ENCODE measurements around the gene PCBP2.

PCBP2 gene

DNA sequence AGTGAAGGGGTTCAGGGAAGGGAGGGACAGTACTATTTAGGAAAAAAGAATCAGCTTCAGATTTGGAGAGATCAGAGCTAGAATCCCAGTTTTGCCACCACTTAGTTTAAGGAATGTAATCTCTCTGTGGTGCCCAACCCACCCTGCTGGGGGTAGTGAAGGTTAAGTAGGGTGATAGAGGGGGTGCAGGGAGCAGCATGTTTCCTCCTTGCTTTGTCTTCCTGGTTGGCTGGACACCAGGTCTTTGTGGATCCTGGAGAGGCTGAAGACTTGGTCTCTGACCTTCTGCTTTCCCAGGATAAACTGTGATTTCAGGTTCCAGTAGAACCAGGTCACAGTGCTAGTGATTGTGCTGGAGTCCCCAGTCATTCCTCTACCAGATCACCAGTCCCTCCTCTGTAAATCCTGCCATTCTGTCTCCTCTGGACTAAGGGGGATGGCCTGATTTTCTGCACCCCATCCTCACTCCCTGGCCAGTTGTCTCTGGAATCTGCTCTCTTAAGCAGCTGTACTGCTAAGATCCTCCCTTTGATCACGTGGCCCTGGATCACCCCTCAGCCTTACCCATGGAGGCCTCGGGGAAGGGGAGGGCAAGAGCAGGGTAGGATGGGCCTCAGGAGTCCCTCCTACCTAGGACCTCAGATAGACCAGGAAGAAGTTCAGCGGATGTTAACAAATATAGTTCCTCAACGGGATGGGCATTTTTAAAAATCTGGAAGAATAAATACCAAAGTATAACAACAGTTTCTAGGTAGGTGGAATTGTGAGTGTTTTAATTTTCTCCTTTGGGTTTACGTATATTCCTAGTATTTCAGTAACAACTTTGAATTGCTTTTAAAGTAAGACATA lies 44.2 kb downstream of the PCBP2 start:
- DNase-seq = no peak

DNA sequence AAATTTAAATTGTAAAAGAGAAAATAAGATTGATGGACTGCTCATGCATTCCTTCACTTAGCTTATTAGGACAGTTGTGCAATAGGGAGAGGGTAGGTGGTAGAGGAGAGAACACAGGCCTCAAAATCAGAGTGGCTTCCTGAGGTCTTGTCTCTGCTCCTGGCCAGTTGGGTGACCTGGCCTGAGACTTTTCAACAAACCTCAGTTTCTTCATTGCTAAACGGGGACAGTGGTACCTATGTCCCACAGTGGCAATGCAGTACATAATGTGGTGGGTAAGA lies 44.8 kb downstream of the PCBP2 start:
- no peak for DNase-seq

DNA sequence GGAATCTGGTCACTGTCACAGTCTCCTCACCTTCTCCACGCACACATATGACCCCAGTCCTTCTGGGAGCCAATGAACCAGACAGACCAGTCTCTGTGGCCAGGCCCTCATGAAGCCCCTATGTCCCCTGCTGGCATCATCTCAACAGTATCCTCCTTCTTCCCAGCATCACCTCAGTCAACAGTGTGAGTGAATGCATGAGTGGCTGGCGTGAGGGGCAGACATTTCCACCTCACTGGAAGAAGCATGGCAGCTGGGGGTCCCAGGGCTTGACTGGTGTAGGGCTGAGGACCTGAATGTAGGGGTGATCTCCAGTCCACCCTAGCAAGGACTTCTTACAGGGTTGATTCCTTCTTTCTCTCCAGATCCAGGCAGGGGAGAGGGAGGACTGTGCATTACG lies 45.6 kb downstream of the PCBP2 start:
- DNase-seq = no peak

DNA sequence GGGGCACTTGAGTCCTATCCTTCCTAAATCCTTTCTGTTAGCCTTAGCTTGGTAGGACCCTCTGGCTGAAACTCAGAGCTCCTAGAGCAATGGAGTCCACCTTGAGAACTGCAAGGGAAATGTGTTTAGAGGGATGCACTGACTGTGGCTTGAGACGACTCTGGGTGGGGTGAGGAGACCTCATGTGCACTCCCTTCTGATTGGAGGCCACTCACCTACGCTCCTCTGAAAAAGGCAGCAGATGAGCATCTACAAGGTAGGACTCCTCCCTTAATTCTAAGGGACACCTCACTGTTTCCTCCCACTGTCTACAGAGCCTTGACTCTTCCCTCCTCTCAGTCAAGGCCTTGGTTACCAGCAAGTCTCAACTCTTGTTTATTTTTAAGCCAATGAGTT lies 46.3 kb downstream of the PCBP2 start:
- DNase-seq = no peak

DNA sequence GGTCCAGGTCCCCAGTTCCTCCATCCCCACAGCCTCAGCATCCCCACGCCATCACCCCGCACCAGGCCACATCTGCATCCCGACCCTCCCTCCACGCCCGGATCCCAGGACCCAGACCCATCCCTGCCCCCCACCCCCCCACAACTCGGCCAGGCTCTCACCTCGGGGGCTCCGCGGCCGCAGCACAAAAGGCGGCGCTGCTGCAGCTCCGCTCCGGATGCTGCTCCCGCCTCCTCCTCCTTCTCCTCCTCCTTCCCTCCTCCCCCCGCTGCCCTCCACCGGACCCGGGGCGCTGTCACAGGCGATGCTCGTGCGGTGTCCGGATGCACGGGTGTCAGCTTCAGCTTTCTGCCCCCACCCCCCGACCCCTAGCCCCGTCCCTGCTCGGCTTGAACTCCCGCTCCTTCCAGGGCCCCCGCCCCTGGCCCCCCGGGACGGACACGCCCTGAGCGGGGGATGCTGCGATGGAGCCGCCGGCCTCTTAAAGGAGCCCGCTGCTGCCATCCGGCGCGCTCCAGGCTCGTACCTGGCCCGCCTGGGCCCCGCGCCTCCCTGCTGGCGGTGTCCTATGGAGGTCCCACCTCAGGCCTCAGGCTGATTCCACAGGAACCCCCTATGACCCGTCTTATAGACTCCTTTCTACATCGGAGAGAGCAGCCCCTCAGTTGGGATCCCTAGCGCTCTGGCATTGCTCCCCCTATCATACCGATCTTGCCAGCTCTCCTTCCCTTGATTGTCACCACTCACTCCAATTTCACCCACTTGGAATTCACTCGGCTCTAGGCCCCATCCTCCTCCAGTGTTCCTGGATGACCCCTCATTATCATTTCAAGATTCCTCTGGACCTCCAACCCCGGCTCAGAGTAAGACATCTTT lies 47.6 kb downstream of the PCBP2 start, which contains the start of gene MAP3K12:
Gene MAP3K12 (minus strand): TSS at position 193 of the 876 bp plus-strand sequence. CDS start 12,067 bp downstream, outside the sequence.
- peak; percentile 73 for DNase-seq

DNA sequence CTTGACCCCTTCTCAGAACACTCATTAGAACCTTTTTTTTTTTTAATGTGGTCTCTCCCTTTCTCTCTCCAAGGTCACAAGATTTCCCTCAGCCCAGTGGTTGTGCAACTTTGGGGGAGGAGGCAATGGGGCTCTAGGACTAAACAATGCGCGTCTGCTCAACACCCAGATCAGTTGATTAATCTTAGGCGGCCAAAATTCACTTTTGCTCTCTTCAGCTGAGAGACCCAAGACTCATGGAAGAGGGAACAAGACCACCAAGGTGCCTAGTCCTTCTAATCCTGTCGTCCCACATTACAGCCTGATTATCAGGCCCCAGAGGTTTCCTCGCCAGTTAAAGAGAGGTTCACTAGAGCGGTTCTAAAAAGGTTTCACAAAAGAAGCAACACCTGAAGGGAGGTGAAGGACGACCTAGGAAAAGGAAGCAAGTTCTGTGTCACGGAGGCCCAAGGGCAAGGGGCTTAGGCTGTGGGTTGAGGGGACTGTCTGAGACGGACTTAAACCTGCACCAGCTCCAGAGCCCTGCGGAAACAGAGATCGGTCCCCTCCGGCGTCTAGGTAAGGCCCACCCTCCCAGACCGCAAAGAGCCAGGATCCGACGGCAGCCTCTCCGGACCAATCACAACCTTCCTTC lies 48.4 kb downstream of the PCBP2 start:
- DNase-seq = no peak

DNA sequence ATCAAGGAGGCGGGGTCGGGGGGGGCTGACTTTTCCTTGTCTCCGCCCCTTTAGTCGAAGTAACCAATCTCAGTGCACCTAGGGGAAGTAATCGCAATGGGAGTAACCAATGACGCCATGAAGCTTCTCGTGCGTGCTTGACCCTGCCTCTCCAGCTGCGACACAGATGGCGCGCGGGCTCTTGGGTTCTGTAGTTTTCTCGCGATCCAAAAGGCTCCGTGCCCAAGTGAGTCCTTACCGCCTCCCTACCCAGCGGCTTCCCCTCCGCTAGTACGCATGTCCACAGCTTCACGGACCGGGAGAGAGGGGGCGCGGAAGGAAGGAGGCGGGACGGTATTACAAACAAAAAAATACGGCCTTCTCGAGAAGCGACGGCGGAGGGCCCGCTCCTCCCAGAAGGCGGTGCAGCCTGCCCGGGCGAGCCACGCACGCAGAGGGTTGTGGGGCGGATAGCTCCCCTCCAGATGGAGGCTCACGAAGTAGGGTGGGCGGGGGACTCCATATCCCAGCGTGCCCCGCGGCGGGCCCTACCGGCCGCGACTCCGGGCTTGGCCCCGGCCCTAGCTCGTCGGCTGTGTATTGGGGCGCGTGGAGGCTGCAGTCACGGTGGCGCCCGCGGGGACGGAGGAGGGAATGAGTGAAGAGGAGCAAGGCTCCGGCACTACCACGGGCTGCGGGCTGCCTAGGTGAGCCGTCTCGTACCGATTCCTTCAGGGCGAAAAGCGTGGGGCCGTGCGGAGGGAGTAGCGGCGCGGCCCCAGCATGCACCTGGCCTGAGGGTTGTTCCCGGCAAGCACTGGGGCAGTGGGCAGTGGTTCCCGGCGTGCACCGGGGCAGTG lies 49.1 kb downstream of the PCBP2 start, which contains the start of gene TARBP2:
Gene TARBP2 (plus strand): TSS at position 508 of the 839 bp plus-strand sequence. CDS start 126 bp downstream, at position 634.
- peak; percentile 99 for DNase-seq

DNA sequence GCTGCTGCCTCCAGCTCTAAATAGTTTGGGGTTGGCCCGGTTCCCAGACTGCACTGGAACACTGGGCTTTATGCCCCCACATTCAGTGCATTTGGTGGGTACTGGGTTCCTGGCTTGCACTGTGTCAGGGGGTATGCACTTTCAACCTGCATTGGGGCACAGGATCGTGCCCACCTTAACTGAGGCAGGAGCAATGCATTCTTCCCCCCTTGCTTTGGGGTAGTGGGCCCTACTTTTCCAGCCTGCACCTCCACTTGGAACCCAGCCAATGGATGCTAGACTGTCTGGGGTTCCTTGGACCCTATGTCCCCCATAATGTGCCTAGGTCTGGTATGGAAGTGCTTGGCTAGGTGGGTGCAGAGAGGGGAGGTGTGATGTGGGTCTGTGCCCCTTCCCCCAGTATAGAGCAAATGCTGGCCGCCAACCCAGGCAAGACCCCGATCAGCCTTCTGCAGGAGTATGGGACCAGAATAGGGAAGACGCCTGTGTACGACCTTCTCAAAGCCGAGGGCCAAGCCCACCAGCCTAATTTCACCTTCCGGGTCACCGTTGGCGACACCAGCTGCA lies 49.8 kb downstream of the PCBP2 start:
- DNase-seq = no peak

DNA sequence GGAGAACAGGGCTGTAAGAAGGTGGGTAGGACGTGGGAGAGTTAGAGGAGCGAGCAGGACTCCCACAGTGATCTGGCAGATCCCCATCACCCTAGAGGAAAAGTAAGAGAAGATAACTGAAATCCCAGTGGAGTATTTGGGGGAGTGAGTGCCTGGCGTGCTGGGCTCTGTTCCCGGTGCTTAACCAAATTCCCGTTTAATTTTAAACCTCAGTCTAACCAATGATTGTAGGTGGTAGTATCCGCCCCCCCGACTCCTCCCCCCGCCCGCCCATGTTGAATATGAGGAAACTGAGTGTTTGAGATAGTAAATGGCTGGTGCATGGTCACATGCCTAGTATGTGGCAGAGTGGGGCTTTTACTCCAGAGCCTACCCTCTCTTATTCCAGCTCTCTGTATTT lies 50.4 kb downstream of the PCBP2 start:
- no peak for DNase-seq

DNA sequence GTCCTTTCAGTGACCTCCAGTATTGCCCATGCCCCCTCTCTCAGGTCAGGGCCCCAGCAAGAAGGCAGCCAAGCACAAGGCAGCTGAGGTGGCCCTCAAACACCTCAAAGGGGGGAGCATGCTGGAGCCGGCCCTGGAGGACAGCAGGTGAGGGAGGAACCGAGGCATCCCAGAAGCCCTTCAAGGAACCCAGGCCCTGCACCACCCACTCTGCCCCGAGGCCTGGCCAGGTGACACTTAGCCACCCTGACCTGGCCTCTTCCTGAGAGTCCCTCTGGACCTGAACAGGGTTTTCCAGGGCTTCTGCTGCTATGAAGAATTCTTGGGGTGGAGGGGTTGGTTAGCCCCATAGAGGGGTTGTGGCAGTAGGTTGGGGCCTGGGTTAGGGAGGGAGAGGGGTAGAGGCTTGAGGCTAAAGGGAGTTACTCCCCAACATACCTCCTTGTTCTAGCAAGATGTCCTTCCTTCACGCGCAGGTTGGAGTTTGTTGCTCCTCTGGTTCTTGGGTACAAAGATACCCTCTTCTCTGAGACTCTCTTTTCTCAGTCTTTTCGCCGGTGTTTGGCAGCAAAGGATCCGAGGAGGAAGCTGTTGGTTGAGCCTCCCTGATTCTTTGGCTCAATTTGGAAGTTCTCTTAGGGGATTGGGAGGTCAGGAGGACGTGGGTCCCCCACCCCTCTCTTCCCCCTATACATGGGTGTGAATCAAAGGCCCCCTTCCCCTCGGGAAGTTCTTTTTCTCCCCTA lies 51.3 kb downstream of the PCBP2 start:
- no peak for DNase-seq

DNA sequence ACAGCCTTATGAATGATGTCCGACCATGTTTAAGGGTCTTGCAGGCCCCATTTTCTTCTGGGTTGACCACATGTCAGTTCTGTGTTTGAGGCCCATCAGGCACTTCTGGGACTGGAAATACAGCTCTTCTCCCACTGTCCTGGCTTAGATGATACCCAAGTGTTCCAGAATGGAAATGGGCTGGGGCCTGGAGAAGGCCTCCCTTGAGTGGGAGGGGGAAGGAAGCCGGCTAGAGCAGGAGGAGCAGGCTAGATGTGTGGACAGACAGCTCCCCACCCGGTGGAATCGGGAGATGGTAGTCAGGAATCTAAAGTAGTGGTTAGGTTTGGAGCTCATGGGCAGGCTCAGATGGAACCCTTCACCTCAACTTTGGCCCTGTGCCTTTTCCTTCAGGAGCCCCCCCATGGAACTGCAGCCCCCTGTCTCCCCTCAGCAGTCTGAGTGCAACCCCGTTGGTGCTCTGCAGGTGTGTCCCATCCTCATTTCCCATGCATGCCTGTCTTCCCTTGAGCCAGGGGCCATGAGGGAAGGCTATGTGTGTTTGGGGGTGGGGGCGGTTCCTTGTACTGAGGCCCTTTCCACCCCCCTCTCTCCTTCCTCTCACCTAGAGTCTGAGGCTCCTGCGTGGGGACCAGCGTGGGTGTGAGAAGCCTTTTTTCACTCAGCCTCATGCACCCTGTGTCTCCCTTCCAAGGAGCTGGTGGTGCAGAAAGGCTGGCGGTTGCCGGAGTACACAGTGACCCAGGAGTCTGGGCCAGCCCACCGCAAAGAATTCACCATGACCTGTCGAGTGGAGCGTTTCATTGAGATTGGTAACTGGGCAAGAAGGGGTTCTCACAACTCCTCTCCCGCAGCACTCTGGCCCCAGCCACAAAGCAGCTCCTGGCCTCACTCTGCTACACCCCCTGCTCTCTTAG lies 52.4 kb downstream of the PCBP2 start:
- no peak for DNase-seq

DNA sequence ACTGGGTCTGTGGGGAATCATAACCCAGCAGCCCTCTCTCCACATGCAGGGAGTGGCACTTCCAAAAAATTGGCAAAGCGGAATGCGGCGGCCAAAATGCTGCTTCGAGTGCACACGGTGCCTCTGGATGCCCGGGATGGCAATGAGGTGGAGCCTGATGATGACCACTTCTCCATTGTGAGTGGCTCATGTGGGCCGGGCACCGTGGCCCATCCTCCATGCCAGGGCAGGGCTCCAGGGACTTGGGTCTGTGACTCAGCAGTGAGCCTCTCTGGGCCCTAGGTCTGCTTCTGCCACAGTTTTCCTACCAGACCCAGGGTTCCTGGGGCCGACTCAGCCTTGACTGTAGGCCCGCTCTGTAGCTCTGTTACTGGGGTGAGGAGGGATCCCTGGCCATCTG lies 53.2 kb downstream of the PCBP2 start:
- DNase-seq = no peak

DNA sequence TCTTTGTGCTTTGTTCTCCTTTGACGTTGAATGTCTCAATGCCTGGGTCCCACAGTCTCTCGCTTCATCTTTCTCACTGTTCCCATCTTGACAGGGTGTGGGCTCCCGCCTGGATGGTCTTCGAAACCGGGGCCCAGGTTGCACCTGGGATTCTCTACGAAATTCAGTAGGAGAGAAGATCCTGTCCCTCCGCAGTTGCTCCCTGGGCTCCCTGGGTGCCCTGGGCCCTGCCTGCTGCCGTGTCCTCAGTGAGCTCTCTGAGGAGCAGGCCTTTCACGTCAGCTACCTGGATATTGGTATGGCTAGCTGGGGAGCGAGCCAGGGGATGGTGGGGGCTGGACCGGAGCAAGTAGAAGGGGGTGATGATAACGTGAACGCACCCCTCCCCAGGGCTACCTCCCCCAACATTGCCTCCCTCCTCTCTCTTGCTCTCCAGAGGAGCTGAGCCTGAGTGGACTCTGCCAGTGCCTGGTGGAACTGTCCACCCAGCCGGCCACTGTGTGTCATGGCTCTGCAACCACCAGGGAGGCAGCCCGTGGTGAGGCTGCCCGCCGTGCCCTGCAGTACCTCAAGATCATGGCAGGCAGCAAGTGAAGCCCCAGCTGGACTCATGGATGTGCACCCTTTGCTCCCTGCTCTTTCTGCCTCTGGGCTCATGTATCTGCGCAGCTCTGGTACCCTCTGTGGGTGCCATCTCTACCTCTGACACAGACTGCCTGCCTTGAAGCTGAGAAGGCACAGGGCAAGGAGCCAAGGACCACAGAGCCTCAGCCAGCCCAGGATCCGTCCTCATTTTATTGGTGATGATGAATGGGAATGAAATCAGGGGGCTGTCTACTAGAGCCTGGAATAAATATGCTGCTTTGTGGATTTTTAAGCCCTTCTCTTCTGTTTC lies 53.9 kb downstream of the PCBP2 start:
- DNase-seq = no peak

DNA sequence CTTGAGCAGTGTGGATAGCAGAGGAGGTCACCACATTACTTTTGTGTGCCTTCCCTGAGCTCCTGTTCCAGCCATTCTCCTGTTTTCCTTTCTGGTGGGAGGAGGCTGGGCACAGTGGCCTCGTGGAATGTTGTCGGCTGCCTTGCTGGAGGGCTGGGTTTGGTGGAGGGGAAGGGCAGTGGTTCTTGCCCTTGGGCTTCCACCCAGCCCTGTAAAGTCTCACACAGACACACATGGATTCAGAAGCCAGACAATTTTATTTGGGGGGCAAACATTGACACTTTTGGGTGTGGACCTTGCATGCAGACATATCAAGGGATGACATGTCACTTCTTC lies 54.5 kb downstream of the PCBP2 start:
- no peak for DNase-seq

DNA sequence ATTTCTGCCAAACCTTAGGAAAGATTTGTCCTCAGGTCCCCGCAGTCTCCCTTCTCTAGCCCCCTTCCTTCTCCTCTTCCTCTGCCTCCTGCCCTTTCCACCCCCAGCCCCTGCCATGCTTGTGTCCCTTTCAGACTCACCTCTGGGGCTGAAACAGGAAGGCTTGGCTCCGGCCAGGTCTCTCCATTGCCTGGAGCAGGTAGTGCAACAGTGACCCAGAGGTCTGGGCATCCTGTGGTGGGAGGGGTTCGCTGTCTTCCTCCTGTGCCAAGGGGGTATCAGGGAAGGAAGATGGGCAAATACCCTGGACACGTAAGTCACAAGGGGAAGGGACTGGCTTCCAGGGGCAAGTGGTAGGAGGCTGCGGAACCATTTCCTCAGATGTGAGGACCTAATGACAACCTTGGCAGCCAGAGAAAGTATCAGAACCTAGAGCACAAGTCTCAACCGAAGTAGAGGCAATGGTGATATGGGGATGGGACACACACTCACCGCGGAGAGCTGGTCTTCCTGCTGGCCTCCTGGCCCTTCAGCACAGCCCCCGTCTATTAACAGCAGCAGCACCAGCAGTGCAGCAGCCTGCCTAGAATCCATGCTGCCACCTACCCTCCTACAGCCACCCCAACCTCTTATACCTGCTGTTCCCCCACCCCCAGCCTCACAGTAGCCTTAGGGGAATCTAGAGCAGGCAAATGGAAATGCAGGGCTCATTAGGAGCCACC lies 55.1 kb downstream of the PCBP2 start, which contains the start of gene NPFF:
Gene NPFF (minus strand): TSS at position 604 of the 722 bp plus-strand sequence. CDS start 10 bp downstream, at position 594.
- DNase-seq = no peak

DNA sequence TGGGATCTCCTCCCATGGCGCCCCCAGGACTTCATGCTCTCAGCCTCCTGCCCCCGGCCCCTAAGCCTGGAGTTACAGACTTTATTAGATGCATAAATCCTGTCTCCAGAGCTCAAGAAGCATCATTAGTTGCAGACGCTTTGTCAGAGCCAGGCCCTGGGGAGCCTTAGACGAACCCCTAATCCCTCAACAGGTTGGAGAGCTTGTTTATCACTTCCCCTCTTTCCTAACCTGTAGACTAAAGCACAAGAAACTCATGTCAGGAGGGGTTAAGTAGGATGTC lies 55.6 kb downstream of the PCBP2 start:
- DNase-seq = no peak

DNA sequence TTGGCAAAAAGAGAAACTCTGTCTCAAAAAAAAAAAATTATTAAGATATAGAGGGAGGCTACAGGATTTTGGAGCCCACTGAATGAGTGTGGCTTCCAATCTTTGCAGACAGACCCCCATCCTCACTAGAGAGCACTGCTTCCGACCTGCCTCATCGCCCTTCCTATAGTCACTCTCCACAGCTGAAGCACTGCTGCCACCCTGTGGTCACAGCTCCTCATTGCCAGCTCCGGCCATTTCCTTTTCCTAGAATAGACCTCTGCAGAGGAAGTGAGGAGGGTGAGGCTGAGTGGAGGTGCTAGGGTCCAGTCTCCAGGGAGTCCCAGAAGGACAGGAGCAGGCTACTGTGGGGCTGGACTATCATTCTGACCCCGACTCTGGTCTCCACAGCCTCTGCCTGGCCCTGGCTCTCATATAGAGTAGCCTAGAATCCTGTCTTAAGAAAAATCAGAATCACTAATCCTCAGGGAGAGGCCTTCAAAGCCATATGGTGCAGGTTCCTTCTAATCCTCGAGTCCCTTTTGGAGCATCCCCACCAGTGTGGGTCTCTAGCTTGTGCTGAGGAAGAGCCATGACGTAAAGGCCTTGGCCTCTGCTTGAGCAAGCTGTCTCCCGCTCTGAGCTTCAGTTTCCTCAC lies 56.8 kb downstream of the PCBP2 start:
- DNase-seq = peak; percentile 65

DNA sequence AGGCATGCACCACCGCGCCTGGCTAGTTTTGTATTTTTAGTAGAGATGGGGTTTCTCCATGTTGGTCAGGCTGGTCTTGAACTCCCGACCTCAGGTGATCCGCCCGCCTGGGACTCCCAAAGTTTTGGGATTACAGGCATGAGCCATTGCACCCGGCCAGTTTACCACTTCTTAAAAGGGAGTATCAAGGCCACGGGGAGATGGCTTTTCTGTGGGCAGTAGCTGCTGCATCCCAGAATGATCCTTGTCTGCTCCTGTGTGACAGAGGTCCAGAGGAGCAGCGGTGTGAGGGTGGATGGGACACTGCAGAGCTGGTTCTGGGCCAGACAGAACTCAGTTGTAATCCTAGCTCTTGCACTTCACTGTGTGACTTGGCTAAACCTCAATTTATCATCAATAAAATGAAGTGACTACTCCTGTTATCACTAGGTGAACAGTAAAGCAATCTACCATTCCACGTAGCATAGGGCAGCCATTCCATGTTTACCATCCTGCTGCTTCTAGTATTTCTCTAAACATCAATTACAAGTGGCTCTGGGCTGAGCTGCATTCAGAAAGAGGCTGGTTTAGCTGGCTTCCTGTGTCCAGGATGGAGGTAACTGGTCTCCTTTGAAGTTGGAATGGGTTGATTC lies 58.4 kb downstream of the PCBP2 start:
- no peak for DNase-seq
